DMS79 treated with DMSO at 0.1 percent for 48 hours (cell line): ENCODE measurements around the gene OLFML2B.
"Not testable (repeated sequence)": the region's sequence is repeated elsewhere in the genome, so short reads cannot be mapped to it uniquely, and the experiment has no call there.

Experiments used
- DNase-seq: peaks from one replicate; lab custom pipeline; 2025; lab: John Stamatoyannopoulos, UW

Gene OLFML2B

GRCh38 chr1:162035241-162035640 is 11.6 kb upstream of the OLFML2B start:
- DNase-seq = peak; percentile 40

GRCh38 chr1:162033428-162033827 is 9.8 kb upstream of the OLFML2B start:
- DNase-seq = peak; percentile 9

GRCh38 chr1:162030759-162031280 is 7.2 kb upstream of the OLFML2B start:
- DNase-seq = no peak

- DNase-seq = no peak
These were observed 5.5 kb upstream of the OLFML2B start for GRCh38 chr1:162029157-162029556.

GRCh38 chr1:162028726-162029125 is 5.1 kb upstream of the OLFML2B start:
- DNase-seq = peak; percentile 43

- no peak for DNase-seq
These were observed 3.2 kb upstream of the OLFML2B start for GRCh38 chr1:162026881-162027280.

GRCh38 chr1:162025541-162025940 is 1.9 kb upstream of the OLFML2B start:
- DNase-seq = no peak

- DNase-seq = no peak
These were observed 505 bp downstream of the OLFML2B start for GRCh38 chr1:162023181-162023546.

- DNase-seq = no peak
These were observed 1.0 kb downstream of the OLFML2B start for GRCh38 chr1:162022626-162023025.

- DNase-seq = no peak
These were observed 2.5 kb downstream of the OLFML2B start for GRCh38 chr1:162021124-162021523.

- DNase-seq = no peak
These were observed 3.5 kb downstream of the OLFML2B start for GRCh38 chr1:162020150-162020549.

GRCh38 chr1:162019446-162019845 is 4.2 kb downstream of the OLFML2B start:
- no peak for DNase-seq

- DNase-seq = peak; percentile 96
These were observed 4.7 kb downstream of the OLFML2B start for GRCh38 chr1:162019006-162019405.

- no peak for DNase-seq
These were observed 5.3 kb downstream of the OLFML2B start for GRCh38 chr1:162018418-162018817.

- DNase-seq = not testable (repeated sequence)
These were observed 5.9 kb downstream of the OLFML2B start for GRCh38 chr1:162017791-162018190.

GRCh38 chr1:162016631-162017030 is 7.0 kb downstream of the OLFML2B start:
- DNase-seq = no peak

GRCh38 chr1:162015196-162015595 is 8.5 kb downstream of the OLFML2B start:
- no peak for DNase-seq

GRCh38 chr1:162014202-162014601 is 9.5 kb downstream of the OLFML2B start:
- DNase-seq = no peak

GRCh38 chr1:162013289-162013688 is 10.4 kb downstream of the OLFML2B start:
- no peak for DNase-seq

- no peak for DNase-seq
These were observed 12.2 kb downstream of the OLFML2B start for GRCh38 chr1:162011337-162012012.

- no peak for DNase-seq
These were observed 13.5 kb downstream of the OLFML2B start for GRCh38 chr1:162010175-162010506.

GRCh38 chr1:162009501-162010174 is 14.0 kb downstream of the OLFML2B start:
- no peak for DNase-seq

GRCh38 chr1:162008799-162009198 is 14.9 kb downstream of the OLFML2B start:
- no peak for DNase-seq

- no peak for DNase-seq
These were observed 16.2 kb downstream of the OLFML2B start for GRCh38 chr1:162007466-162007865.
